HUES48 (cell line): ENCODE data around the gene SLC35F1.

Experiments
- H3K27ac ChIP-seq: one replicate; pipeline ENCODE4 v1.7.0; 2013; ENCODE audit warnings: low read depth, low read length, inconsistent platforms
- H3K27me3 ChIP-seq: 2 replicates; pipeline ENCODE4 v1.6.1; 2013; ENCODE audit warnings: mild to moderate bottlenecking, low read length; ENCODE audit not compliant: control insufficient read depth, insufficient read depth
- H3K36me3 ChIP-seq: 2 replicates; pipeline ENCODE4 v1.6.1; 2013; ENCODE audit warnings: low read length; ENCODE audit not compliant: control insufficient read depth, insufficient read depth
- H3K4me1 ChIP-seq: 2 replicates; pipeline ENCODE4 v1.6.1; 2013; ENCODE audit warnings: mild to moderate bottlenecking, low read length; ENCODE audit not compliant: control insufficient read depth, insufficient read depth
- H3K4me3 ChIP-seq: 2 replicates; pipeline ENCODE4 v1.5.1; 2013; ENCODE audit warnings: mild to moderate bottlenecking, low read depth, low read length
- H3K9ac ChIP-seq: 2 replicates; pipeline ENCODE4 v1.6.1; 2013; ENCODE audit warnings: mild to moderate bottlenecking, low read depth, low read length, moderate library complexity
- H3K9me3 ChIP-seq: 2 replicates; pipeline ENCODE4 v1.6.1; 2013; ENCODE audit warnings: low read length; ENCODE audit not compliant: control insufficient read depth, insufficient read depth

The SLC35F1 gene

DNA sequence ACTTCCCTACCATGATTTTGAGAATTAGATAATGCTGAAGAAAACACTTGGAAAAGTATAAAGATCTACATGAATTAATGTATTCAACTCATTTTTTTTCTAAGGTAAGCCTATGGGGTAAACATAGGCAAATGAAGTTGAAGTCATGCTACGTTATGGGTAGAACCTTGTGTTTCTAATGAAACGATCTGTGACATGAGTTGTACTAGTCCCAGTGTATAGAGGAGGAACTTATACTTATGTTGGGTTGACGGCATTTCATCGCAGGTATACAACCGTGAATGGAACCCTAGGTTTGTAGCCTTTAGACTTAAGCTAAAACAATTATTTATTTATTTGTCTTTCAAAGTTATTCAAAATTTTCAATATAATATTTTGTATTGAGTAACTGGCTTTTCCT, 2.6 kb downstream of the SLC35F1 start:
- no peaks in the 10 kb centered on the region for H3K36me3 ChIP-seq
- peaks cover 49% of the 10 kb centered on the region for H3K27me3 ChIP-seq
- H3K9me3 ChIP-seq, result no peaks in the 10 kb centered on the region
- no peak overlapping the region for H3K27ac ChIP-seq
- peaks cover 8% of the 10 kb centered on the region for H3K4me1 ChIP-seq
- no peak overlapping the region for H3K4me3 ChIP-seq
- no peak overlapping the region for H3K9ac ChIP-seq

DNA sequence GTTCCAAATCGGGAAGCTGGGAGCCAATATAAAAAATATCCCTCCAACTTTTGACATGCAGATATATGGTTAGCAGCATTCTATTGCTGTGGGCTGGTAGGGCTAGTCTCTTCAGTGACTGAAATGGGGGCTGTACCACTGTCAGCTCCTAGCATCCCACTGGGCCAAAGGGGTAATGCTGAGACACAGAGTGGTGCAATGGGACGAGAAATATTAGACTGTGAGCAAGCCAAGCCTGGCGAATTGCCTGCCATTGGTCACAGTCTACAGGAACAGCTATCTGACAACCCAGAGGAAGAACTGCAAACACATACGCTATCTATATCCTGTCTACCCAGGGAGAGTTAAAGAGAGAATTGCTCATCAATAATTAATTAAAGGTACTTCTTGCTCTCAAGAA, 3.5 kb downstream of the SLC35F1 start:
- peaks cover 8% of the 10 kb centered on the region for H3K4me1 ChIP-seq
- H3K9ac ChIP-seq, result no peak overlapping the region
- H3K36me3 ChIP-seq, result no peaks in the 10 kb centered on the region
- H3K9me3 ChIP-seq, result no peaks in the 10 kb centered on the region
- no peak overlapping the region for H3K27ac ChIP-seq
- peaks cover 40% of the 10 kb centered on the region for H3K27me3 ChIP-seq
- no peak overlapping the region for H3K4me3 ChIP-seq

DNA sequence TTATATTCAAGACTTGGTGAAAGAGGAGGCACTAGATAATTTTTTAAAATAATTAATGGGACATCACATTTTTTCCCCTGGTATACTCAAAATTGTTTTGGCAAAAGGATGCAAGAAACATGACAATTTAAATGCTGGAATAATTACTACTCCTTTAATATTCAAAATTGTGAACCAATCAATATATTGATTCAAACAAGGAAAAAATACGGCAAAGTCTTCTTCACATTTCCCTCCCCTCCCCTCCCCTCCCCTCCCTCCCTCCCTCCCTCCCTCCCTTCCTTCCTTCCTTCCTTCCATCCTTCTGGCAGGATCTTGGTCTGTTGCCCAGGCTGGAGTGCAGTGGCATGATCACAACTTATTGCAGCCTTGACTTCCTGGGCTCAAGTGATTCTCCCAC, 4.1 kb downstream of the SLC35F1 start:
- no peaks in the 10 kb centered on the region for H3K9me3 ChIP-seq
- H3K4me1 ChIP-seq, result peaks cover 4% of the 10 kb centered on the region
- H3K4me3 ChIP-seq, result no peak overlapping the region
- peaks cover 34% of the 10 kb centered on the region for H3K27me3 ChIP-seq
- no peak overlapping the region for H3K27ac ChIP-seq
- no peaks in the 10 kb centered on the region for H3K36me3 ChIP-seq
- no peak overlapping the region for H3K9ac ChIP-seq

DNA sequence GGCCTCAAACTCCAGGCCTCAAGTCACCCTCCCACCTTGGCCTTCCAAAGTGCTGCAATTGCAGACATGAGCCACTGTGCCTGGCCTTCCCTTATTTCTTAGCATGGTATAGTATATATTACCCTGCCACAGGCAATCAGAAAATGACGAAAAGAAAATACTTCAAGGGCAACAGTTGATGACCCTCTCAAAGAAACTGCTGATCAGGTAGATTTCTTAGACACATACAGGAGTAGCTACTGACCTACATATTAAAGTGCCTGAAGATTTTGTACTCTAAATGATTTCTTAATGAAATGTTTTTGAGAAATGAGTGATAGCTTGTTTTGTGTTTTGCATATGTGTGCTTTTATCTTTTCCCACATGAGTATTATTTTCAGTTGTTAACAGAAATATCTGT, 4.6 kb downstream of the SLC35F1 start:
- Histone ChIP-seq H3K4me1 (no peaks in the 10 kb centered on the region), H3K27me3 (peaks cover 34% of the 10 kb centered on the region), H3K4me3 (no peak overlapping the region), H3K27ac (no peak overlapping the region), H3K9ac (no peak overlapping the region), H3K9me3 (no peaks in the 10 kb centered on the region), H3K36me3 (no peaks in the 10 kb centered on the region)

DNA sequence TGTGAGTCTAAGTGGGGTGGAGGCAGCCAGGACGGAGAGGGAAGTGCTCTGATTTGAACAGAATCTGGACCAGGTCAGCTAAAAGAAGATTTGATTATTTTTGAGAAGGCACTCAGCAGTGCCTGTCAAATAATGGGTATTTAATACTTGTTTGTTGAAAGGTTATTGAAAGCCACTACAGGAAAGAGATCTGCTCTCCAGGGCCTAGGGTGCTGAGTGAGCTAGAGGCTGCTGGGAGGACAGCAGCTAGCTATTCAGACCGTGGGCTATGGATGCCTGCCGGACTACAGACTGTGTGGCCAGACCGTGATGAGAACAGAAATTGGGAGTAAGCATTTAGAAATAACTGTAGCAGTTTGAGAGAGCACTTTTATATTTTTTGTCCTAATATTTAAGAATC, 8.8 kb downstream of the SLC35F1 start:
- Histone ChIP-seq H3K4me3 (no peak overlapping the region), H3K27ac (no peak overlapping the region), H3K4me1 (peaks cover 7% of the 10 kb centered on the region), H3K36me3 (no peaks in the 10 kb centered on the region), H3K9ac (no peak overlapping the region), H3K9me3 (no peaks in the 10 kb centered on the region), H3K27me3 (peaks cover 36% of the 10 kb centered on the region)

DNA sequence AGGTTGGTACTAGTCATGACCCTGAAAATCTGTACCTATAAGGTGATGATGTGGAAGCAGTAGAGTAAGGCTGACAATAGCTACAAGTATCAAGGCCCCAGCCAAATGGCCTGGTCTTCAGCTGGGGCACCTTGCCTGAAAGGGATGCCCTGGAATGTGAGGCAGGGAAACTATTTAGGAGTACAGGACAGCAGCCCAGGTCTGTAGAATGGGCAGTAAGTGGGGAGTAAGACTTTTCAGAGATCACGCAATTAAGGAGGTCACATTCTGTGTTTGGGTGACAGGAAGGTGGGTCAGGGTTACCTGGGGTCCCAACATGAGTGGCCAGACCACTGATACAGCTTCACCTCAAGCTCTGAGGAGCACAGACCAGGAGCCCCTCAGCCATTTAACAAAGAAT, 9.4 kb downstream of the SLC35F1 start:
- H3K36me3 ChIP-seq, result no peaks in the 10 kb centered on the region
- H3K9ac ChIP-seq, result no peak overlapping the region
- peaks cover 42% of the 10 kb centered on the region for H3K27me3 ChIP-seq
- no peak overlapping the region for H3K27ac ChIP-seq
- H3K4me1 ChIP-seq, result peaks cover 7% of the 10 kb centered on the region
- no peak overlapping the region for H3K4me3 ChIP-seq
- no peaks in the 10 kb centered on the region for H3K9me3 ChIP-seq

DNA sequence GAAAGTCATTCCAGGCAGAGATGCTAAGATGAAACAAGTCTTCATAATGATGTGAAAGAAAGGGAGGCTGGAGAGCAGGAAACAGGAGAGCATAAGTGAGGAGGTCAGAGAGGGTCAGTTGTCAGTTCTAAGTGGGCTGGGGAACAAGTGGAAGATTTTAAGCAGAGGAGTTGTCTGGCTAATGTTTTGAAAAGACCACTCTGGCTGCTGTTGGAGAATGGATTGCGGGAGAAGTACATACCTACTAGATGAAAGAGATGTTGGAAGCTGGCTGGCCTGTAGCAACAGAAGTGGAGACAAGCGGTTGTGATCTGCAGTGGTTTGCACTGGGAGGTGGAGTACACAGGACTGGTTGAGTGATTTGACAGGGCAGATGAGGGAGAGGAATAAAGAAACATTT, 10.1 kb downstream of the SLC35F1 start:
- H3K27ac ChIP-seq, result no peak overlapping the region
- H3K4me1 ChIP-seq, result peaks cover 7% of the 10 kb centered on the region
- no peak overlapping the region for H3K9ac ChIP-seq
- H3K36me3 ChIP-seq, result no peaks in the 10 kb centered on the region
- H3K4me3 ChIP-seq, result no peak overlapping the region
- H3K27me3 ChIP-seq, result peaks cover 46% of the 10 kb centered on the region
- H3K9me3 ChIP-seq, result no peaks in the 10 kb centered on the region

DNA sequence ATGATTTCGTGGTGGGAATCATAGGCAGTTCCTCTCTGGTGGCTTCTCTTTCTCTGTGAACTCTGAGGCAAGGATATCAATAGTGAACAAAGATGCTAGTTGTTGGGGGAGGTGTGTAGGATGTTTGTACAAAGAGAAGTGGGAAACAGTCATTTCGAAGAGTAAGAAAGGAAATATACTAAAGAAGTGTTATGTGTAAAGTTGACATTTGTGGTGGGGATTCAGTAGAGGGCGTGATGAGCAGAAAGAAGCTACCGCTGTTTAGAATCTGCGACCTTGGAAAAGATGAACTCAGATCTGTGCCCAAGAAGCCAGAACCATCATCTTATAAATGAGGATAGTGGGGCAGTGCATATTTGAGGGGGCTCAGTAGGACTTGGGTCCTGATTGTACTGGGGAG, 11.4 kb downstream of the SLC35F1 start:
- H3K4me3 ChIP-seq, result no peak overlapping the region
- H3K9ac ChIP-seq, result no peak overlapping the region
- H3K9me3 ChIP-seq, result no peaks in the 10 kb centered on the region
- H3K4me1 ChIP-seq, result peaks cover 7% of the 10 kb centered on the region
- H3K36me3 ChIP-seq, result no peaks in the 10 kb centered on the region
- H3K27ac ChIP-seq, result no peak overlapping the region
- H3K27me3 ChIP-seq, result peaks cover 51% of the 10 kb centered on the region

DNA sequence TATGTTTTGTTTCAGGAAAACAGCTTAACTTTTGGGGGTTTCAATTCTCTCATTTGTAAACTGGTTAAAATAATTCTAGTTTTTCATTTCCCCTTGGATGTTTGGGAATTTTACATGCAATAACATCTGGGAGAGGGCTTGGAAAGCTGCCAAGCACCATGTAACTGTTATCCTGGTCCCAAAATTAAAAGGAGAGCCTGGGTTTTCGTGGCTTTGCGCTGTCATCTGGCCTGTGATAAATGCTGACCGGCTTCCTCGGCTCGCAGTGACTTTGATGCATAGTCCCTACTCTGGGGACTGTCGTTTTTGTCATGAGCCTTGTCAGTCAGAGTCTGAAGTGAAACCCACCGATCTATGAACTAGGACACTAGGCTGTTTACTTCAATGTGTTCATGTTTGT, 12.2 kb downstream of the SLC35F1 start:
- H3K4me3 ChIP-seq, result peak overlapping the region; percentile 65

DNA sequence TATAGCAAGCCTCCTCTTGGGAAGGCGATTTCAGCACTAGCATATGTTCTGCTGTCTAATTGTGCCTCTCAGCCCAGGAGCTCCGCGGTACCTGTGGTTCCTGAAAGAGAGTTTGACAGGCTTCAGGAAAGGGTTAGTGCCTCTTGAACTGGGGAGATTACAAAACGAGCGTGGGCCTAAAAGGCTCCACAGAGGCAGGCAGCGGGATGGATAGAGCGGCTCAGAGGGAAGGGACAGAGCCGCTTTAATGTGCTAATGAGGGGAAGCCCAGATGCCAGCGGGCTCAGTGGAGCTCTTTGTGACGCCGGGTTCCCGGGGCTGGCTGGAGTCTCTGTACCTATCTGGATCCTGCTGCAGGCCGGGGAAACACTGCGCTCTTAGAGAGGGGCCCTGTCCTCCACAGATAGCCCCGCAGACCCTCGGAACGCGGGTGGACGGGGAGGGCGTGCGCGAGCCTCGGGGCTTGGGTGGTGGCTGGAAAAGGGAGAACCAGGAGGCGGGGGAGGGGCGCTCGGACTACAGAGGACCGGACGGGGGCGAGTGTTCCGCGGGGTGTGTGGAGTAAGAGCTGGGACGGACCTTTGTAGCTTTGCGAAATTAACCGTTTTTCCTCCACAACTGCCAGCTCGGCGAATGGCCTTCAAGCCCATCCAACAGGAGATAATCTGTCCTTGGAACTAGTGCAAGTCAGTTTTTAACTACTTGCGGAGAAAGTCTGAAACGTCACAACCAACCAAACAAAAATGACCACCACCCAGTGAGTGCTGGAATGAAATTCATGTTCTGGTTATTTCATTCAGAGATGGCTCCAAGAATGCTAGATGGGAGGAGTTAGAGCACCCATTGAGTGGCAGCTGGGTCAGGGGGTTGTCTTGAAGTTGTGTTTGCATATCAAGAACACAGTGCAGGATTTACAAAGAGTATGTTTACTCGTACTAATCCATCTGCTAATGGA, 13.0 kb downstream of the SLC35F1 start:
- Histone ChIP-seq H3K27ac (peak overlapping the region; percentile 94), H3K36me3 (no peaks in the 10 kb centered on the region), H3K4me1 (peaks cover 7% of the 10 kb centered on the region), H3K9ac (0 out of 2 replicates have a peak overlapping the region, but pooled peaks have one; percentile 28), H3K4me3 (peak overlapping the region; percentile 65), H3K27me3 (peaks cover 51% of the 10 kb centered on the region), H3K9me3 (no peaks in the 10 kb centered on the region)

More for the DNA sequence above, 12.2 kb downstream of the SLC35F1 start:
- H3K9ac ChIP-seq, result no peak overlapping the region
- no peaks in the 10 kb centered on the region for H3K36me3 ChIP-seq
- H3K27ac ChIP-seq, result peak overlapping the region; percentile 94
- peaks cover 7% of the 10 kb centered on the region for H3K4me1 ChIP-seq
- H3K27me3 ChIP-seq, result peaks cover 51% of the 10 kb centered on the region
- H3K9me3 ChIP-seq, result no peaks in the 10 kb centered on the region

DNA sequence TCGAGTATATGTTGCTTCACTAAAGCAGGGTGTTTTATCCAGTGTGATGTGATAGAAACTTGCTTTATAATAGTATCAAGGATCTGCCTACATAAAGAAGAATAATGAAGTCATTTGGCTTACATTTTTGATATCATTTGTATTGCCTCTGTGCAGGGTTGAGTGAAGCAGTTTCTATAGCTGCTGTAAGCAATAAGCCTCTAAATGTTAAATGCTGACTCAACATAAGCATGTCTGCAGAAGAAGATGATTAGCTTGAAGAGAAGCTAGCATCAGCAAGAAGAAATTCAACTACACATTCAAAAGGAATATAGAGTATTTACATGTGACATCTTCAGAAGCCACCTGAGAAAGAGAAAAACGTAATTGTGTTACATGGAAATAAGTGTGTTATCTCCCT, 17.6 kb downstream of the SLC35F1 start:
- Histone ChIP-seq H3K27ac (no peak overlapping the region), H3K36me3 (no peaks in the 10 kb centered on the region)

More for the DNA sequence above, 17.6 kb downstream of the SLC35F1 start:
- H3K4me1 ChIP-seq, result peaks cover under 1% of the 10 kb centered on the region
- H3K9me3 ChIP-seq, result no peaks in the 10 kb centered on the region; the same call in 1 of the 2 replicates
- H3K9ac ChIP-seq, result no peak overlapping the region
- H3K27me3 ChIP-seq, result peaks cover 17% of the 10 kb centered on the region
- H3K4me3 ChIP-seq, result no peak overlapping the region
